GM23338 (cell line): Measurements from ENCODE around the gene LHX1. TPM values are rescaled to one million over a fixed set of nuclear protein-coding genes. Genes with fewer than 3 reads are reported as not detected.

Source experiments
- ATAC-seq: fragments of 200-7000 bp; cut with Tn5 transposase; 3 replicates; pipeline ENCODE4 v1.9.1; 2020
- DNase-seq: peaks from one replicate; pipeline ENCODE4 v3.0.0-alpha.2; 2015; ENCODE audit warnings: low spot score
- H2AFZ ChIP-seq: fragments of 200-600 bp; sonication (generic); 2 replicates; pipeline ENCODE4 v1.8.0; 2016; ENCODE audit warnings: antibody characterized with exemption, mild to moderate bottlenecking, moderate library complexity
- H3F3A ChIP-seq: fragments of 200-600 bp; sonication (generic); replicated peaks from 2 replicates; pipeline ENCODE4 v1.8.0; 2017; ENCODE audit warnings: antibody characterized with exemption, mixed run types, low read depth
- H3K27ac ChIP-seq: fragments of 200-600 bp; sonication (generic); 2 replicates; pipeline ENCODE4 v1.6.1; 2016; ENCODE audit warnings: low read depth
- H3K27me3 ChIP-seq: fragments of 200-600 bp; sonication (generic); 2 replicates; pipeline ENCODE4 v1.8.0; 2016; ENCODE audit warnings: mild to moderate bottlenecking, mixed run types, moderate library complexity; ENCODE audit not compliant: insufficient read depth
- H3K36me3 ChIP-seq: fragments of 200-600 bp; sonication (generic); 2 replicates; pipeline ENCODE4 v1.8.0; 2016; ENCODE audit warnings: mild to moderate bottlenecking; ENCODE audit not compliant: insufficient read depth
- H3K4me1 ChIP-seq: fragments of 200-600 bp; sonication (generic); 2 replicates; pipeline ENCODE4 v1.8.0; 2016; ENCODE audit warnings: mild to moderate bottlenecking, moderate library complexity; ENCODE audit not compliant: insufficient read depth
- H3K4me2 ChIP-seq: fragments of 200-600 bp; sonication (generic); 2 replicates; pipeline ENCODE4 v1.7.1; 2017; ENCODE audit warnings: mixed run types
- H3K4me3 ChIP-seq: fragments of 200-600 bp; sonication (generic); 2 replicates; pipeline ENCODE4 v1.6.1; 2016; ENCODE audit warnings: mixed run types
- H3K79me2 ChIP-seq: fragments of 200-600 bp; sonication (generic); replicated peaks from 2 replicates; pipeline ENCODE4 v1.8.0; 2017; ENCODE audit warnings: mild to moderate bottlenecking; ENCODE audit not compliant: insufficient read depth
- H3K9me2 ChIP-seq: fragments of 200-600 bp; sonication (generic); 2 replicates; pipeline ENCODE4 v1.8.0; 2017; ENCODE audit not compliant: insufficient read depth
- H4K20me1 ChIP-seq: fragments of 200-600 bp; sonication (generic); replicated peaks from 2 replicates; pipeline ENCODE4 v1.8.0; 2017; ENCODE audit warnings: mild to moderate bottlenecking; ENCODE audit not compliant: insufficient read depth
- H3K27ac Mint-ChIP-seq: 2 replicates; pipeline ENCODE4 v1.8.0; 2020; ENCODE audit warnings: inconsistent platforms, mild to moderate bottlenecking, moderate library complexity, mixed read lengths
- H3K27me3 Mint-ChIP-seq: 3 replicates; pipeline ENCODE4 v1.8.0; 2022; ENCODE audit warnings: low read depth, mild to moderate bottlenecking, moderate library complexity, mixed read lengths, inconsistent platforms; ENCODE audit not compliant: insufficient read depth, poor library complexity
- H3K36me3 Mint-ChIP-seq: 3 replicates; pipeline ENCODE4 v1.8.0; 2021; ENCODE audit warnings: low read depth, mild to moderate bottlenecking, inconsistent platforms, moderate library complexity, mixed read lengths
- H3K4me1 Mint-ChIP-seq: 3 replicates; pipeline ENCODE4 v1.8.0; 2020; ENCODE audit warnings: mild to moderate bottlenecking, inconsistent platforms, mixed read lengths
- H3K4me3 Mint-ChIP-seq: 3 replicates; pipeline ENCODE4 v1.8.0; 2021; ENCODE audit warnings: moderate library complexity, mild to moderate bottlenecking, inconsistent platforms, mixed read lengths
- H3K9me3 Mint-ChIP-seq: 3 replicates; pipeline ENCODE4 v1.8.0; 2020; ENCODE audit warnings: moderate library complexity, mild to moderate bottlenecking, inconsistent platforms, mixed read lengths
- CREB1 ChIP-seq: fragments of 250-450 bp; sonication (Bioruptor Pico); IDR thresholded peaks from 2 replicates; pipeline ENCODE4 v1.5.0; 2020; ENCODE audit warnings: low read depth, mild to moderate bottlenecking, moderate library complexity
- ETS1 ChIP-seq: IDR thresholded peaks from 2 replicates; pipeline ENCODE4 v1.6.1; 2016; ENCODE audit warnings: antibody characterized with exemption
- EZH2 ChIP-seq: fragments of 200-600 bp; sonication (generic); IDR thresholded peaks from one replicate; pipeline ENCODE4 v1.8.0; 2017; ENCODE audit warnings: antibody characterized with exemption, mild to moderate bottlenecking, low read depth; ENCODE audit not compliant: unreplicated experiment
- EZH2phosphoT487 ChIP-seq: fragments of 200-600 bp; sonication (generic); IDR thresholded peaks from one replicate; pipeline ENCODE4 v1.8.1; 2018; ENCODE audit warnings: antibody characterized with exemption; ENCODE audit not compliant: unreplicated experiment
- JUNB ChIP-seq: IDR thresholded peaks from one replicate; pipeline ENCODE4 v1.6.1; 2016; ENCODE audit warnings: antibody characterized with exemption; ENCODE audit not compliant: unreplicated experiment
- NANOG ChIP-seq: IDR thresholded peaks from 2 replicates; pipeline ENCODE4 v1.6.1; 2016; ENCODE audit warnings: antibody characterized with exemption, borderline replicate concordance
- POLR2AphosphoS5 ChIP-seq: IDR thresholded peaks from 2 replicates; pipeline ENCODE4 v1.6.1; 2016; ENCODE audit warnings: antibody characterized with exemption, low read depth
- STAT1 ChIP-seq: IDR thresholded peaks from one replicate; pipeline ENCODE4 v1.6.1; 2016; ENCODE audit warnings: antibody characterized with exemption; ENCODE audit not compliant: unreplicated experiment
- ZNF114 ChIP-seq: fragments of 250-450 bp; sonication (Bioruptor Pico); IDR thresholded peaks from 2 replicates; pipeline ENCODE4 v1.5.0; 2020; ENCODE audit warnings: mild to moderate bottlenecking, moderate library complexity
- ZNF331 ChIP-seq: fragments of 250-450 bp; sonication (Bioruptor Pico); IDR thresholded peaks from 2 replicates; pipeline ENCODE4 v1.5.0; 2020; ENCODE audit warnings: low read depth, mild to moderate bottlenecking, moderate library complexity
- polyA plus RNA-seq: library from polyadenylated mRNA; unstranded; fragments of >200 nt; fragmentation: Nextera tagmentation; extraction: Ambion mirVana; gene quantifications from 2 replicates; pipeline ENCODE4 v1.2.1, GENCODE V29; 2016
- total RNA-seq: library from RNA; depleted of rRNA; stranded (reverse); fragments of >200 nt; shearing (Covaris generic); gene quantifications from 2 replicates; pipeline ENCODE4 v1.2.3, GENCODE V29; 2014
- TF ChIP-seq, protein P1 (sequence below): fragments of 250-450 bp; sonication (Bioruptor Pico); IDR thresholded peaks from 2 replicates; pipeline ENCODE4 v1.5.0; 2020; ENCODE audit warnings: mild to moderate bottlenecking, moderate library complexity
- TF ChIP-seq, protein P2 (sequence below): IDR thresholded peaks from one replicate; pipeline ENCODE4 v1.6.1; 2018; ENCODE audit warnings: antibody characterized with exemption; ENCODE audit not compliant: unreplicated experiment
- TF ChIP-seq, protein P3 (sequence below), 2 experiments: fragments of 200-600 bp in 1 of 2; sonication (generic) in 1 of 2; conservative IDR thresholded peaks; 2 replicates each; pipeline versions ENCODE4 v1.5.1 to v1.6.1; 2016 to 2017; ENCODE audit warnings: antibody characterized with exemption in 2 of 2, low read depth in 2 of 2, mild to moderate bottlenecking in 2 of 2, moderate library complexity in 1 of 2

LHX1 gene
- total and polyA plus RNA-seq, 2 experiments from 2014 or later: 0.52 to 0.74 TPM

- H2AFZ ChIP-seq: no peak overlapping the region
- peaks cover 22% of the 10 kb centered on the region; the same call in 1 of the 2 replicates for H3K36me3 ChIP-seq
- no peaks in the 10 kb centered on the region for H3K4me1 Mint-ChIP-seq
- peaks cover 29% of the 10 kb centered on the region for H3K36me3 Mint-ChIP-seq
- no peak overlapping the region for H3K27ac Mint-ChIP-seq
- ATAC-seq: no peak
- no peak for DNase-seq
- H3F3A ChIP-seq: no peaks in the 10 kb centered on the region
- H3K4me3 ChIP-seq: no peak overlapping the region
- H3K27ac ChIP-seq: no peak overlapping the region
- H3K4me1 ChIP-seq: no peaks in the 10 kb centered on the region
- no peak overlapping the region for H3K4me3 Mint-ChIP-seq
- no peaks in the 10 kb centered on the region for H3K79me2 ChIP-seq
- no peaks in the 10 kb centered on the region for H3K9me2 ChIP-seq
- no peaks in the 10 kb centered on the region for H3K27me3 Mint-ChIP-seq
- peaks cover 8% of the 10 kb centered on the region; the same call in 1 of the 2 replicates for H4K20me1 ChIP-seq
- TF ChIP-seq, protein P1, sequence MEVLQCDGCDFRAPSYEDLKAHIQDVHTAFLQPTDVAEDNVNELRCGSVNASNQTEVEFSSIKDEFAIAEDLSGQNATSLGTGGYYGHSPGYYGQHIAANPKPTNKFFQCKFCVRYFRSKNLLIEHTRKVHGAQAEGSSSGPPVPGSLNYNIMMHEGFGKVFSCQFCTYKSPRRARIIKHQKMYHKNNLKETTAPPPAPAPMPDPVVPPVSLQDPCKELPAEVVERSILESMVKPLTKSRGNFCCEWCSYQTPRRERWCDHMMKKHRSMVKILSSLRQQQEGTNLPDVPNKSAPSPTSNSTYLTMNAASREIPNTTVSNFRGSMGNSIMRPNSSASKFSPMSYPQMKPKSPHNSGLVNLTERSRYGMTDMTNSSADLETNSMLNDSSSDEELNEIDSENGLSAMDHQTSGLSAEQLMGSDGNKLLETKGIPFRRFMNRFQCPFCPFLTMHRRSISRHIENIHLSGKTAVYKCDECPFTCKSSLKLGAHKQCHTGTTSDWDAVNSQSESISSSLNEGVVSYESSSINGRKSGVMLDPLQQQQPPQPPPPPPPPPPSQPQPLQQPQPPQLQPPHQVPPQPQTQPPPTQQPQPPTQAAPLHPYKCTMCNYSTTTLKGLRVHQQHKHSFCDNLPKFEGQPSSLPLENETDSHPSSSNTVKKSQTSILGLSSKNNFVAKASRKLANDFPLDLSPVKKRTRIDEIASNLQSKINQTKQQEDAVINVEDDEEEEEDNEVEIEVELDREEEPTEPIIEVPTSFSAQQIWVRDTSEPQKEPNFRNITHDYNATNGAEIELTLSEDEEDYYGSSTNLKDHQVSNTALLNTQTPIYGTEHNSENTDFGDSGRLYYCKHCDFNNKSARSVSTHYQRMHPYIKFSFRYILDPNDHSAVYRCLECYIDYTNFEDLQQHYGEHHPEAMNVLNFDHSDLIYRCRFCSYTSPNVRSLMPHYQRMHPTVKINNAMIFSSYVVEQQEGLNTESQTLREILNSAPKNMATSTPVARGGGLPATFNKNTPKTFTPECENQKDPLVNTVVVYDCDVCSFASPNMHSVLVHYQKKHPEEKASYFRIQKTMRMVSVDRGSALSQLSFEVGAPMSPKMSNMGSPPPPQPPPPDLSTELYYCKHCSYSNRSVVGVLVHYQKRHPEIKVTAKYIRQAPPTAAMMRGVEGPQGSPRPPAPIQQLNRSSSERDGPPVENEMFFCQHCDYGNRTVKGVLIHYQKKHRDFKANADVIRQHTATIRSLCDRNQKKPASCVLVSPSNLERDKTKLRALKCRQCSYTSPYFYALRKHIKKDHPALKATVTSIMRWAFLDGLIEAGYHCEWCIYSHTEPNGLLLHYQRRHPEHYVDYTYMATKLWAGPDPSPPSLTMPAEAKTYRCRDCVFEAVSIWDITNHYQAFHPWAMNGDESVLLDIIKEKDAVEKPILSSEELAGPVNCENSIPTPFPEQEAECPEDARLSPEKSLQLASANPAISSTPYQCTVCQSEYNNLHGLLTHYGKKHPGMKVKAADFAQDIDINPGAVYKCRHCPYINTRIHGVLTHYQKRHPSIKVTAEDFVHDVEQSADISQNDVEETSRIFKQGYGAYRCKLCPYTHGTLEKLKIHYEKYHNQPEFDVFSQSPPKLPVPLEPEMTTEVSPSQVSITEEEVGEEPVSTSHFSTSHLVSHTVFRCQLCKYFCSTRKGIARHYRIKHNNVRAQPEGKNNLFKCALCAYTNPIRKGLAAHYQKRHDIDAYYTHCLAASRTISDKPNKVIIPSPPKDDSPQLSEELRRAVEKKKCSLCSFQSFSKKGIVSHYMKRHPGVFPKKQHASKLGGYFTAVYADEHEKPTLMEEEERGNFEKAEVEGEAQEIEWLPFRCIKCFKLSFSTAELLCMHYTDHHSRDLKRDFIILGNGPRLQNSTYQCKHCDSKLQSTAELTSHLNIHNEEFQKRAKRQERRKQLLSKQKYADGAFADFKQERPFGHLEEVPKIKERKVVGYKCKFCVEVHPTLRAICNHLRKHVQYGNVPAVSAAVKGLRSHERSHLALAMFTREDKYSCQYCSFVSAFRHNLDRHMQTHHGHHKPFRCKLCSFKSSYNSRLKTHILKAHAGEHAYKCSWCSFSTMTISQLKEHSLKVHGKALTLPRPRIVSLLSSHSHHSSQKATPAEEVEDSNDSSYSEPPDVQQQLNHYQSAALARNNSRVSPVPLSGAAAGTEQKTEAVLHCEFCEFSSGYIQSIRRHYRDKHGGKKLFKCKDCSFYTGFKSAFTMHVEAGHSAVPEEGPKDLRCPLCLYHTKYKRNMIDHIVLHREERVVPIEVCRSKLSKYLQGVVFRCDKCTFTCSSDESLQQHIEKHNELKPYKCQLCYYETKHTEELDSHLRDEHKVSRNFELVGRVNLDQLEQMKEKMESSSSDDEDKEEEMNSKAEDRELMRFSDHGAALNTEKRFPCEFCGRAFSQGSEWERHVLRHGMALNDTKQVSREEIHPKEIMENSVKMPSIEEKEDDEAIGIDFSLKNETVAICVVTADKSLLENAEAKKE: no peak
- no peak for TF ChIP-seq POLR2AphosphoS5
- TF ChIP-seq ZNF331 (CRISPR knock-in tag): no peak
- no peak for TF ChIP-seq STAT1
- no peak for TF ChIP-seq EZH2
- no peak for TF ChIP-seq ZNF114 (CRISPR knock-in tag)
- TF ChIP-seq EZH2phosphoT487: no peak
- TF ChIP-seq, protein P2, sequence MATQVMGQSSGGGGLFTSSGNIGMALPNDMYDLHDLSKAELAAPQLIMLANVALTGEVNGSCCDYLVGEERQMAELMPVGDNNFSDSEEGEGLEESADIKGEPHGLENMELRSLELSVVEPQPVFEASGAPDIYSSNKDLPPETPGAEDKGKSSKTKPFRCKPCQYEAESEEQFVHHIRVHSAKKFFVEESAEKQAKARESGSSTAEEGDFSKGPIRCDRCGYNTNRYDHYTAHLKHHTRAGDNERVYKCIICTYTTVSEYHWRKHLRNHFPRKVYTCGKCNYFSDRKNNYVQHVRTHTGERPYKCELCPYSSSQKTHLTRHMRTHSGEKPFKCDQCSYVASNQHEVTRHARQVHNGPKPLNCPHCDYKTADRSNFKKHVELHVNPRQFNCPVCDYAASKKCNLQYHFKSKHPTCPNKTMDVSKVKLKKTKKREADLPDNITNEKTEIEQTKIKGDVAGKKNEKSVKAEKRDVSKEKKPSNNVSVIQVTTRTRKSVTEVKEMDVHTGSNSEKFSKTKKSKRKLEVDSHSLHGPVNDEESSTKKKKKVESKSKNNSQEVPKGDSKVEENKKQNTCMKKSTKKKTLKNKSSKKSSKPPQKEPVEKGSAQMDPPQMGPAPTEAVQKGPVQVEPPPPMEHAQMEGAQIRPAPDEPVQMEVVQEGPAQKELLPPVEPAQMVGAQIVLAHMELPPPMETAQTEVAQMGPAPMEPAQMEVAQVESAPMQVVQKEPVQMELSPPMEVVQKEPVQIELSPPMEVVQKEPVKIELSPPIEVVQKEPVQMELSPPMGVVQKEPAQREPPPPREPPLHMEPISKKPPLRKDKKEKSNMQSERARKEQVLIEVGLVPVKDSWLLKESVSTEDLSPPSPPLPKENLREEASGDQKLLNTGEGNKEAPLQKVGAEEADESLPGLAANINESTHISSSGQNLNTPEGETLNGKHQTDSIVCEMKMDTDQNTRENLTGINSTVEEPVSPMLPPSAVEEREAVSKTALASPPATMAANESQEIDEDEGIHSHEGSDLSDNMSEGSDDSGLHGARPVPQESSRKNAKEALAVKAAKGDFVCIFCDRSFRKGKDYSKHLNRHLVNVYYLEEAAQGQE: no peak
- TF ChIP-seq, protein P3, sequence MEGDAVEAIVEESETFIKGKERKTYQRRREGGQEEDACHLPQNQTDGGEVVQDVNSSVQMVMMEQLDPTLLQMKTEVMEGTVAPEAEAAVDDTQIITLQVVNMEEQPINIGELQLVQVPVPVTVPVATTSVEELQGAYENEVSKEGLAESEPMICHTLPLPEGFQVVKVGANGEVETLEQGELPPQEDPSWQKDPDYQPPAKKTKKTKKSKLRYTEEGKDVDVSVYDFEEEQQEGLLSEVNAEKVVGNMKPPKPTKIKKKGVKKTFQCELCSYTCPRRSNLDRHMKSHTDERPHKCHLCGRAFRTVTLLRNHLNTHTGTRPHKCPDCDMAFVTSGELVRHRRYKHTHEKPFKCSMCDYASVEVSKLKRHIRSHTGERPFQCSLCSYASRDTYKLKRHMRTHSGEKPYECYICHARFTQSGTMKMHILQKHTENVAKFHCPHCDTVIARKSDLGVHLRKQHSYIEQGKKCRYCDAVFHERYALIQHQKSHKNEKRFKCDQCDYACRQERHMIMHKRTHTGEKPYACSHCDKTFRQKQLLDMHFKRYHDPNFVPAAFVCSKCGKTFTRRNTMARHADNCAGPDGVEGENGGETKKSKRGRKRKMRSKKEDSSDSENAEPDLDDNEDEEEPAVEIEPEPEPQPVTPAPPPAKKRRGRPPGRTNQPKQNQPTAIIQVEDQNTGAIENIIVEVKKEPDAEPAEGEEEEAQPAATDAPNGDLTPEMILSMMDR (conservative IDR thresholded peaks at IDR 0.05; ENCODE audit: low read depth in 2 of 2): no peak
- no peak for TF ChIP-seq NANOG
- TF ChIP-seq ETS1: no peak
- TF ChIP-seq JUNB: no peak
- TF ChIP-seq CREB1 (CRISPR knock-in tag): no peak
- no peaks in the 10 kb centered on the region for H3K27me3 ChIP-seq
- H3K9me3 Mint-ChIP-seq: no peaks in the 10 kb centered on the region
- no peak overlapping the region for H3K4me2 ChIP-seq
Observed at GRCh38 chr17:36989173-36989572, 51.9 kb downstream of the LHX1 start.
